Mesothelial cell of epicardium (in vitro differentiated cells): Measurements from ENCODE around the gene NXPH1. TPM values are rescaled to one million over a fixed set of nuclear protein-coding genes. Genes with fewer than 3 reads are reported as not detected.

Experiments used
- DNase-seq, 2 experiments: peaks; one replicate each; pipeline ENCODE4 v3.0.0; 2021; ENCODE audit warnings: low spot score in 2 of 2; ENCODE audit not compliant: unreplicated experiment in 2 of 2
- H3K27ac Mint-ChIP-seq: 2 replicates; pipeline ENCODE4 v1.8.0; 2021; ENCODE audit warnings: mixed read lengths
- H3K27me3 Mint-ChIP-seq: 2 replicates; pipeline ENCODE4 v1.8.0; 2021; ENCODE audit warnings: low read depth, mixed read lengths
- H3K36me3 Mint-ChIP-seq: 2 replicates; pipeline ENCODE4 v1.8.0; 2021; ENCODE audit warnings: mixed read lengths
- H3K4me1 Mint-ChIP-seq: 2 replicates; pipeline ENCODE4 v1.8.0; 2021; ENCODE audit warnings: mixed read lengths
- H3K4me3 Mint-ChIP-seq: 2 replicates; pipeline ENCODE4 v1.8.0; 2021; ENCODE audit warnings: mild to moderate bottlenecking, moderate library complexity, mixed read lengths
- H3K9me3 Mint-ChIP-seq: 2 replicates; pipeline ENCODE4 v1.8.0; 2021; ENCODE audit warnings: mixed read lengths
- total RNA-seq: library from RNA; stranded (reverse); gene quantifications from 3 replicates; pipeline ENCODE4 v1.2.1, GENCODE V29; 2021
- TF ChIP-seq, protein P1 (sequence below): fragments of 200-600 bp; sonication (generic); IDR thresholded peaks from one replicate; pipeline ENCODE4 v1.5.0; 2021; ENCODE audit warnings: antibody characterized with exemption; ENCODE audit not compliant: unreplicated experiment

NXPH1 gene
- total RNA-seq, 1 donor from 2014 or later: not detected

DNA sequence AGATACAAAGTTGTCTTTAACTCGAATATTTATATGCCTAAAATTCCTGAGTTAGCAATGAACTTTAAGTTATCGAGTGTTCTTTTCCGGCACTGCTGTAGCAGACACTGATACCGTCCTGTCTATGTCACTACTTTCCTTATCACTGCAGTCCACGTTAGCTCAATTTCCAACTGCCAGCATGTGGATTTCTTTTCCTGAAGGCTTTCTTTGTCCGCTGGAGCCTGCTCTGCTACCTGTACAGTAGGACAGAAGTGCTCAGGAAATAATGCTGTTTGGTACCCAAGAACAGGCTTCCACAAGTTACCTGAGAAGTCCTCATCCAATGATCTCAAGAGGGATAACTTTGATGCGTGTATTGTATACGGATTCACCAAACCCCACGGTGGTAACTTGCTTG is 329.4 kb downstream of the NXPH1 start:
- TF ChIP-seq, protein P1, sequence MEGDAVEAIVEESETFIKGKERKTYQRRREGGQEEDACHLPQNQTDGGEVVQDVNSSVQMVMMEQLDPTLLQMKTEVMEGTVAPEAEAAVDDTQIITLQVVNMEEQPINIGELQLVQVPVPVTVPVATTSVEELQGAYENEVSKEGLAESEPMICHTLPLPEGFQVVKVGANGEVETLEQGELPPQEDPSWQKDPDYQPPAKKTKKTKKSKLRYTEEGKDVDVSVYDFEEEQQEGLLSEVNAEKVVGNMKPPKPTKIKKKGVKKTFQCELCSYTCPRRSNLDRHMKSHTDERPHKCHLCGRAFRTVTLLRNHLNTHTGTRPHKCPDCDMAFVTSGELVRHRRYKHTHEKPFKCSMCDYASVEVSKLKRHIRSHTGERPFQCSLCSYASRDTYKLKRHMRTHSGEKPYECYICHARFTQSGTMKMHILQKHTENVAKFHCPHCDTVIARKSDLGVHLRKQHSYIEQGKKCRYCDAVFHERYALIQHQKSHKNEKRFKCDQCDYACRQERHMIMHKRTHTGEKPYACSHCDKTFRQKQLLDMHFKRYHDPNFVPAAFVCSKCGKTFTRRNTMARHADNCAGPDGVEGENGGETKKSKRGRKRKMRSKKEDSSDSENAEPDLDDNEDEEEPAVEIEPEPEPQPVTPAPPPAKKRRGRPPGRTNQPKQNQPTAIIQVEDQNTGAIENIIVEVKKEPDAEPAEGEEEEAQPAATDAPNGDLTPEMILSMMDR: no peak
- Mint-ChIP-seq H3K27ac (no peak overlapping the region), H3K4me3 (no peak overlapping the region), H3K4me1 (no peaks in the 10 kb centered on the region), H3K36me3 (no peaks in the 10 kb centered on the region), H3K27me3 (peaks cover 26% of the 10 kb centered on the region), H3K9me3 (no peaks in the 10 kb centered on the region)
- DNase-seq: no peak

DNA sequence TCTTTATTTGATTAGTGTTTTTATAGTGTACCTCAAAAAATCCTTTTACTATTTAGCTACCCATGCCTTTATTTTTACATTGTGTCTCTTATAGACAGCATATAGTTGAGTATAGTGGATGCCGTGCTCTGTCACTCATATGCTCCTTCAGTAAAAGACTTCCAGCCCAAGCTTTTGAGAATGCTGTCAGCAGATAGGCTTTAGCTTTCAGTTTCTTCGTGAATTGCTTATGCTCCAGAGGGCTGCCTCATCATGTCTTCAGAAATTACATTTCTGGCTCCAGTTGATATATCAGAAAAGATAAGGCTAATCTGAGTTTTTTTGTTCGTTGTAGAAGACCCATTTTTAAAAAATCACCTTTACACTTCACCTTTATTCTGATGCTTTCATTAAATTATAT is 332.0 kb downstream of the NXPH1 start:
- H3K4me3 Mint-ChIP-seq: no peak overlapping the region
- H3K27me3 Mint-ChIP-seq: peaks cover 13% of the 10 kb centered on the region
- no peak for DNase-seq
- H3K9me3 Mint-ChIP-seq: no peaks in the 10 kb centered on the region
- TF ChIP-seq, protein P1: no peak
- no peaks in the 10 kb centered on the region for H3K4me1 Mint-ChIP-seq
- H3K36me3 Mint-ChIP-seq: no peaks in the 10 kb centered on the region
- H3K27ac Mint-ChIP-seq: no peak overlapping the region

DNA sequence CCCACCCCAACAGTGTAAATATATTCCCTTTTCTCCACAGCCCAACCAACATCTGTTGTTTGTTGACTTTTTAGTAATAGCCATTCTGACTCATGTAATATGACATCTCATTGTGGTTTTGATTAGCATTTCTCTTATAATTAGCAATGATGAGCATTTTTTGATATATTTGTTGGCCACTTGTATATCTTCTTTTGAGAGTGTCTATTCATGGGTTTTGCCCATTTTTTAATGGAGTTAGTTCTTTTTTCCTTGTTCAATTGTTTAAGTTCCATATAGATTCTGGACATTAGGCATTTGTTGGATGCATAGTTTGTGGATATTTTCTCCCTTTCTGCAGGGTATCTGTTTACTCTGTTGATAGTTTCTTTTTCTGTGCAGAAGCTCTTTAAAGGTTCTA is 340.1 kb downstream of the NXPH1 start:
- H3K27ac Mint-ChIP-seq: no peak overlapping the region
- peaks cover 7% of the 10 kb centered on the region for H3K27me3 Mint-ChIP-seq
- no peaks in the 10 kb centered on the region for H3K36me3 Mint-ChIP-seq
- DNase-seq: no peak
- no peak overlapping the region for H3K4me3 Mint-ChIP-seq
- H3K9me3 Mint-ChIP-seq: peaks cover 22% of the 10 kb centered on the region
- TF ChIP-seq, protein P1: no peak
- no peaks in the 10 kb centered on the region for H3K4me1 Mint-ChIP-seq

DNA sequence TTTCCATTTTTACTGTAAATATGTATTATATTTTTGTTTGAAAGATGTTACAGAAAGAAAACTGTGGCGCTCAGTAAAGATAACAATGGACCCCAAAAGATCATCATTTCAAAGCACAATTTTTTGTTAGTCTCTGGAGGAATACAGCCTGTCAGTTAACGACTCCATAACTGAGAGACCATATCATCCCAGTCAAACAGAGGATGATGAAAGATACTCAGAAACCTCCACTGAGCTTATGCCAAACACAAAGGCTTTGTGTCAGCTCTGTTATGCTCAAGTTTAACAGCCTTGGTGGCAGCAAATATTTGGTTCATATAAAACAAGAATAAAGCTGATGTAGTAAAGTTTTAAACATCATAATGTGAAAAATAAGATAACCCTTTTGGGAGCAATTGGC is 345.1 kb downstream of the NXPH1 start:
- Mint-ChIP-seq H3K9me3 (peaks cover 16% of the 10 kb centered on the region), H3K27me3 (peaks cover 11% of the 10 kb centered on the region), H3K4me1 (no peaks in the 10 kb centered on the region), H3K4me3 (no peak overlapping the region), H3K27ac (no peak overlapping the region), H3K36me3 (no peaks in the 10 kb centered on the region)
- TF ChIP-seq, protein P1: no peak
- no peak for DNase-seq

DNA sequence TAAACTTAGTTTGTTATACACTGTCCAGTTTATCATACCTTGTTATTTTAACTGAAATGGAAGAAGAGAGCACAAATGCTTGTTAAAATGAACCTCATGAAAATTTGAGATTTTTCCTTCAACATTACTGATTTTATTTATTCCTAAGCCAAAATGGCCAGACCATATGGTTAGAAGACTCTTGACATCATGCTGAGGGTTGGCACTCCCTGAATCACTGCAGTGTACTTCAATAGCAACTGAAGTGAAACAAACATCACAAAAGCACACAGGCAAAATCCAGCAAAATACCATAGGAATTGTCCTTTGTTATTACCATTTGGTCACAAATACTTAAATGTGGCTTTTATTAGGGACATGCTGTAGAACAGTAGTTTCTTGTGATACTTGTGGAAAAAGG is 347.8 kb downstream of the NXPH1 start:
- DNase-seq: no peak
- Mint-ChIP-seq H3K4me1 (no peaks in the 10 kb centered on the region), H3K36me3 (no peaks in the 10 kb centered on the region), H3K27me3 (peaks cover 12% of the 10 kb centered on the region), H3K9me3 (no peaks in the 10 kb centered on the region), H3K27ac (no peak overlapping the region), H3K4me3 (no peak overlapping the region)
- TF ChIP-seq, protein P1: no peak

GRCh38 chr7:8783229-8783628 is 349.8 kb downstream of the NXPH1 start:
- H3K4me3 Mint-ChIP-seq: no peak overlapping the region
- no peaks in the 10 kb centered on the region for H3K9me3 Mint-ChIP-seq
- H3K36me3 Mint-ChIP-seq: no peaks in the 10 kb centered on the region
- H3K27ac Mint-ChIP-seq: no peak overlapping the region
- DNase-seq: no peak
- peaks cover 15% of the 10 kb centered on the region for H3K27me3 Mint-ChIP-seq
- H3K4me1 Mint-ChIP-seq: no peaks in the 10 kb centered on the region
- TF ChIP-seq, protein P1: no peak
